Measurements from ENCODE around the gene B3GALT2.
A peak's percentile ranks its signal among the peaks of the same experiment; 100 is the strongest.
"Not testable (repeated sequence)": the region's sequence is repeated elsewhere in the genome, so short reads cannot be mapped to it uniquely, and the experiment has no call there.

The B3GALT2 gene

GRCh38 chr1:193185901-193186731, at the start of gene B3GALT2:
B3GALT2 (minus strand) TSS chr1:193186613; CDS start chr1:193181562, 5,051 bp downstream.
- peak within 1 kb of the TSS; percentile 9 for H3K27ac Mint-ChIP-seq
- H3K4me3 Mint-ChIP-seq: peak within 1 kb of the TSS; percentile 65

GRCh38 chr1:193234530-193234929, 48.1 kb upstream of the B3GALT2 start:
- peaks cover 21% of the 10 kb centered on the region for H3K36me3 Mint-ChIP-seq
- H3K9me3 Mint-ChIP-seq: peaks cover 4% of the 10 kb centered on the region
- no peak overlapping the region for H3K27ac Mint-ChIP-seq
- no peak overlapping the region for H3K4me3 Mint-ChIP-seq
- peaks cover 13% of the 10 kb centered on the region for H3K4me1 Mint-ChIP-seq
- H3K27me3 Mint-ChIP-seq: no peaks in the 10 kb centered on the region

More at GRCh38 chr1:193185901-193186731, at the start of gene B3GALT2:
- Mint-ChIP-seq H3K4me1 (peaks cover 84% of the 10 kb centered on the region), H3K9me3 (no peaks in the 10 kb centered on the region), H3K27me3 (no peaks in the 10 kb centered on the region), H3K36me3 (peaks cover 2% of the 10 kb centered on the region)

GRCh38 chr1:193231146-193231545, 44.7 kb upstream of the B3GALT2 start:
- Mint-ChIP-seq H3K36me3 (peaks cover 17% of the 10 kb centered on the region), H3K4me1 (peaks cover 11% of the 10 kb centered on the region)
- H3K27me3 Mint-ChIP-seq, H3K4me3 Mint-ChIP-seq, H3K27ac Mint-ChIP-seq, H3K9me3 Mint-ChIP-seq: not testable (repeated sequence)

- H3K27ac Mint-ChIP-seq: no peak overlapping the region
- H3K27me3 Mint-ChIP-seq: no peaks in the 10 kb centered on the region
- H3K4me1 Mint-ChIP-seq: peaks cover 21% of the 10 kb centered on the region
- peaks cover 24% of the 10 kb centered on the region for H3K36me3 Mint-ChIP-seq
- no peak overlapping the region for H3K4me3 Mint-ChIP-seq
- H3K9me3 Mint-ChIP-seq: no peaks in the 10 kb centered on the region
Observed at GRCh38 chr1:193229136-193229535, 42.7 kb upstream of the B3GALT2 start.

GRCh38 chr1:193222056-193222615, 35.7 kb upstream of the B3GALT2 start:
- peaks cover 41% of the 10 kb centered on the region for H3K36me3 Mint-ChIP-seq
- H3K27ac Mint-ChIP-seq: no peak overlapping the region
- no peak overlapping the region for H3K4me3 Mint-ChIP-seq
- no peaks in the 10 kb centered on the region for H3K27me3 Mint-ChIP-seq
- no peaks in the 10 kb centered on the region for H3K9me3 Mint-ChIP-seq
- peaks cover 37% of the 10 kb centered on the region for H3K4me1 Mint-ChIP-seq

GRCh38 chr1:193221651-193222050, 35.2 kb upstream of the B3GALT2 start:
- Mint-ChIP-seq H3K9me3 (no peaks in the 10 kb centered on the region), H3K36me3 (peaks cover 42% of the 10 kb centered on the region), H3K27ac (no peak overlapping the region)

GRCh38 chr1:193219391-193219790, 33.0 kb upstream of the B3GALT2 start:
- Mint-ChIP-seq H3K4me3 (no peak overlapping the region), H3K36me3 (peaks cover 32% of the 10 kb centered on the region), H3K27ac (no peak overlapping the region), H3K9me3 (no peaks in the 10 kb centered on the region), H3K27me3 (no peaks in the 10 kb centered on the region), H3K4me1 (peaks cover 18% of the 10 kb centered on the region)

More at GRCh38 chr1:193221651-193222050, 35.2 kb upstream of the B3GALT2 start:
- H3K4me3 Mint-ChIP-seq: no peak overlapping the region
- no peaks in the 10 kb centered on the region for H3K27me3 Mint-ChIP-seq
- peaks cover 32% of the 10 kb centered on the region for H3K4me1 Mint-ChIP-seq

GRCh38 chr1:193216920-193217319, 30.5 kb upstream of the B3GALT2 start:
- H3K27ac Mint-ChIP-seq: no peak overlapping the region
- H3K4me1 Mint-ChIP-seq: peaks cover 19% of the 10 kb centered on the region
- H3K4me3 Mint-ChIP-seq: no peak overlapping the region
- H3K36me3 Mint-ChIP-seq: peaks cover 35% of the 10 kb centered on the region
- no peaks in the 10 kb centered on the region for H3K9me3 Mint-ChIP-seq
- no peaks in the 10 kb centered on the region for H3K27me3 Mint-ChIP-seq

- Mint-ChIP-seq H3K4me3 (no peak overlapping the region), H3K36me3 (peaks cover 40% of the 10 kb centered on the region), H3K4me1 (peaks cover 34% of the 10 kb centered on the region), H3K27me3 (no peaks in the 10 kb centered on the region), H3K9me3 (no peaks in the 10 kb centered on the region), H3K27ac (no peak overlapping the region)
Observed at GRCh38 chr1:193213998-193214397, 27.6 kb upstream of the B3GALT2 start.

GRCh38 chr1:193212637-193213036, 26.2 kb upstream of the B3GALT2 start:
- Mint-ChIP-seq H3K36me3 (peaks cover 42% of the 10 kb centered on the region), H3K9me3 (no peaks in the 10 kb centered on the region), H3K4me3 (no peak overlapping the region), H3K4me1 (peaks cover 47% of the 10 kb centered on the region), H3K27me3 (no peaks in the 10 kb centered on the region), H3K27ac (no peak overlapping the region)

- Mint-ChIP-seq H3K4me1 (peaks cover 48% of the 10 kb centered on the region), H3K36me3 (peaks cover 44% of the 10 kb centered on the region), H3K9me3 (peaks cover 1% of the 10 kb centered on the region), H3K27ac (no peak overlapping the region), H3K27me3 (no peaks in the 10 kb centered on the region), H3K4me3 (no peak overlapping the region)
Observed at GRCh38 chr1:193211539-193211938, 25.1 kb upstream of the B3GALT2 start.

GRCh38 chr1:193210996-193211395, 24.6 kb upstream of the B3GALT2 start:
- Mint-ChIP-seq H3K4me1 (peaks cover 48% of the 10 kb centered on the region), H3K27me3 (no peaks in the 10 kb centered on the region), H3K27ac (no peak overlapping the region), H3K4me3 (no peak overlapping the region), H3K9me3 (peaks cover 6% of the 10 kb centered on the region), H3K36me3 (peaks cover 45% of the 10 kb centered on the region)

GRCh38 chr1:193201021-193201420, 14.6 kb upstream of the B3GALT2 start:
- no peaks in the 10 kb centered on the region for H3K27me3 Mint-ChIP-seq
- H3K4me3 Mint-ChIP-seq: no peak overlapping the region
- peaks cover 26% of the 10 kb centered on the region for H3K4me1 Mint-ChIP-seq
- peaks cover 6% of the 10 kb centered on the region for H3K9me3 Mint-ChIP-seq
- H3K36me3 Mint-ChIP-seq: peaks cover 17% of the 10 kb centered on the region
- peak overlapping the region; percentile 41 for H3K27ac Mint-ChIP-seq

- Mint-ChIP-seq H3K27me3 (no peaks in the 10 kb centered on the region), H3K4me3 (no peak overlapping the region), H3K4me1 (peaks cover 36% of the 10 kb centered on the region), H3K36me3 (peaks cover 13% of the 10 kb centered on the region), H3K9me3 (no peaks in the 10 kb centered on the region), H3K27ac (no peak overlapping the region)
Observed at GRCh38 chr1:193199940-193200339, 13.5 kb upstream of the B3GALT2 start.

- H3K4me3 Mint-ChIP-seq: no peak overlapping the region
- peaks cover 64% of the 10 kb centered on the region for H3K4me1 Mint-ChIP-seq
- no peaks in the 10 kb centered on the region for H3K9me3 Mint-ChIP-seq
- H3K27ac Mint-ChIP-seq: no peak overlapping the region
- peaks cover 18% of the 10 kb centered on the region for H3K36me3 Mint-ChIP-seq
- no peaks in the 10 kb centered on the region for H3K27me3 Mint-ChIP-seq
Observed at GRCh38 chr1:193192586-193192985, 6.2 kb upstream of the B3GALT2 start.

- Mint-ChIP-seq H3K4me1 (peaks cover 76% of the 10 kb centered on the region), H3K36me3 (peaks cover 16% of the 10 kb centered on the region), H3K27ac (no peak overlapping the region), H3K9me3 (no peaks in the 10 kb centered on the region), H3K27me3 (no peaks in the 10 kb centered on the region), H3K4me3 (no peak overlapping the region)
Observed at GRCh38 chr1:193190096-193190744, 3.8 kb upstream of the B3GALT2 start.
